OCI-LY7 (cell line): ENCODE measurements around the gene RNF115.

ENCODE experiments used
- CTCF ChIP-seq: fragments of 200-600 bp; sonication (generic); conservative IDR thresholded peaks from 2 replicates; pipeline ENCODE4 v1.5.1; 2014; ENCODE audit warnings: mild to moderate bottlenecking, antibody characterized with exemption, low read length, moderate library complexity, mixed read lengths
- EZH2phosphoT487 ChIP-seq: fragments of 200-600 bp; sonication (generic); IDR thresholded peaks from 2 replicates; pipeline ENCODE4 v1.6.1; 2018; ENCODE audit warnings: low read depth, borderline replicate concordance, mild to moderate bottlenecking, mixed run types, antibody characterized with exemption, low read length, moderate library complexity, mixed read lengths

- TF ChIP-seq CTCF, result no peak
- no peak for TF ChIP-seq EZH2phosphoT487
Observed at GRCh38 chr1:145868232-145868631, 44.3 kb upstream of the RNF115 start.
